Measurements from ENCODE around the gene MRPL53.

MRPL53 gene

DNA sequence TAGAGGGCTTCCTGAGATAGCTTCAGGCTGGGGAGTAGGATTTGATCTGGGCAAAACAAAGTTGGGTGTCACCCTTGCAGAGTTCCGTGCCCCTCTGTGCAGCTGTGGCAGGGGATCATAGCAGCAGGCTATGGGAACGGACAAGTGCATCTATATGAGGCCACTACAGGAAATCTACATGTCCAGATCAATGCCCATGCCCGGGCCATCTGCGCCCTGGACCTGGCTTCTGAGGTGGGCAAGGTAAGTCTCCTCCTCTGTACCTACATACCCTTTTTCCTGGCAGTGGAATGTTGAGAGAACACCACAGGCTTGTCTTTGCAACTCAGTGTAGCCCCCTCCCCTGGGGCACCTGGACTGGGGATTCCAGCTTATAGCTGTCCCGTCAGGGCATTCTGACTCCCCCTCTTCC is 47.5 kb downstream of the MRPL53 start:
- no peak for DNase-seq

DNA sequence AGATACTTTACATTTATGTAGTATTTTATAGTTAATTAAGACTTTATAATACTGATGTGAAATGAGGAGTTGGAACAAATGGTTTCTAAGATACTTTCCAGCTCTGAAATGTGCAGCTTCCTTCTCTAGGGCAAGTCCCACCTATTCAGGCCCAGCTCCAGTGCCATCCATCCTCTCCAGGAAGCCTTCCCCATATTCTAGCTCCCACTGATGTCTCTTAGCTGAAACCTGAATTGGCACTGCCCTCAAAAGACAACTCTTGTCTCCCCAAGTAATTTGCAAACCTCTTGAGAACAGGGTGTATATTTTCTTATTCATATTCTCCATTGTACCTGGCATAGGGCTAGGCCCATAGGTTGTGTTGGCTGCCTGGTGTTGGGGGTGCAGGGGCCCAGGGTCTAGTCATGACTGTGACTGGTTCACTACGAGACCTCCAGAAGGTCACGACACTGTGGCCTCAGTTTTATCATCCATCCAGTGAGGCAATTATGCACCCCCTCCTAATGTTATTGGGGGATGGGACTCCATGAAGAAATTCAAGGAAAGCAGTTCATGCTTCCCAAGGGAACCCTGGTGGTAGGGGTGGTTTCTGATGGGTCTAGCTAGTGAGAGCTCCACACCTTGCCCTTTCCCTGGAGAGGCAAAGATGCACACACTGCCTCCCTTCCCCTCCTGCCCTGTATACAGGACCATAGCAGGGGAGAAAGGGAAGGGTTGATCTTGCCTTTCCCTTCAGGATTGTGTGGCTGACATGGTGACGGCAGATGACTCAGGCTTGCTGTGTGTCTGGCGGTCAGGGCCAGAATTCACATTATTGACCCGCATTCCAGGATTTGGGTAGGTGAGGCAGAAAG is 48.1 kb downstream of the MRPL53 start:
- no peak for DNase-seq

DNA sequence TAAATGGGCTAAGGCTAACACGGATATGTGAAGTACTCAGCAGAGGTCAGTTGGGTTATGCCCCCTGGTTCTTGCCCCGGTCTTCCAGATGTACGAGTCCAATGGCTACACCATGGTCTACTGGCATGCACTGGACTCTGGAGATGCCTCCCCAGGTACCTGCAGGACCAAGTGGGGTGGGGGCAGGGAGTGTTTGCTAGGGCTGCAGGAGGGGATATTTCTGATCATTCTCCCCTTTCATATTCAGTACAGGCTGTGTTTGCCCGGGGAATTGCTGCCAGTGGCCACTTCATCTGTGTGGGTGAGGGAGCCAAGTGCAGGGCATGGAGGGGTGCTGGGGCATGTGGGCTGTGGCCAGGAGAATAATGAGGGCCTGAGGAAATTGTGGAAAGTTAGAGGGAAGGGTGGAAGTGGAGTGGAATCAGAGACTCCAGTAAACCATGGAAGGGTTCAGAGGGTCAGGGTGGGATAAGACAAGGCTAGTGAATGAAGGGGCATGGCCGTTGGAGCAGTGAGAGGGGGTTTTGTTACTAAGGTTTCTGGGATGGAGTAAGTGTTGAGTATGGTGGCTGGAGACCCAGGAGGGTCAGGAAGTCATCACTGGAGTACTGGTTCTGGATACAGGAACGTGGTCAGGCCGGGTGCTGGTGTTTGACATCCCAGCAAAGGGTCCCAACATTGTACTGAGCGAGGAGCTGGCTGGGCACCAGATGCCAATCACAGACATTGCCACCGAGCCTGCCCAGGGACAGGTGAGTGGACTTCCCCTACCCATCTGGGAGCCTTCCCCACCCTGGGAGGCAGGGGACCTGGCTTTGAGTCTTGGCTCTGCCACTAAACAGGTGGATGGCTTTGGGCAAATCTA is 49.0 kb downstream of the MRPL53 start:
- DNase-seq = no peak
